Liver (tissue), 3 donors: ENCODE data around the gene MPP3.
"Not testable (repeated sequence)": the region's sequence is repeated elsewhere in the genome, so short reads cannot be mapped to it uniquely, and the experiment has no call there.

Experiments
- EGR1 ChIP-seq, 2 donors: IDR thresholded peaks; 2 replicates each; pipeline ENCODE4 v1.6.1; 2016 to 2018; ENCODE audit warnings: antibody characterized with exemption in 2 of 2, low read depth in 2 of 2
- FOXA2 ChIP-seq: IDR thresholded peaks from 2 replicates; pipeline ENCODE4 v1.6.1; 2016; ENCODE audit warnings: antibody characterized with exemption
- HNF4G ChIP-seq: IDR thresholded peaks from 2 replicates; pipeline ENCODE4 v1.6.1; 2016; ENCODE audit warnings: antibody characterized with exemption
- JUND ChIP-seq, 2 donors: IDR thresholded peaks; 2 replicates each; pipeline ENCODE4 v1.6.1; 2016; ENCODE audit warnings: antibody characterized with exemption in 2 of 2
- MAX ChIP-seq: IDR thresholded peaks from 2 replicates; pipeline ENCODE4 v1.6.1; 2016; ENCODE audit warnings: antibody characterized with exemption
- RAD21 ChIP-seq, 2 donors: IDR thresholded peaks; 2 replicates each; pipeline ENCODE4 v1.6.1; 2016; ENCODE audit warnings: antibody characterized with exemption in 2 of 2, mild to moderate bottlenecking in 2 of 2
- SP1 ChIP-seq: IDR thresholded peaks from 2 replicates; pipeline ENCODE4 v1.6.1; 2018; ENCODE audit warnings: antibody characterized with exemption, mild to moderate bottlenecking
- TAF1 ChIP-seq: conservative IDR thresholded peaks from 2 replicates; pipeline ENCODE4 v1.6.1; 2016; ENCODE audit warnings: antibody characterized with exemption, mild to moderate bottlenecking
- YY1 ChIP-seq: IDR thresholded peaks from 2 replicates; pipeline ENCODE4 v1.6.1; 2016; ENCODE audit warnings: antibody characterized with exemption, mild to moderate bottlenecking
- ZBTB33 ChIP-seq: IDR thresholded peaks from 2 replicates; pipeline ENCODE4 v1.6.1; 2016; ENCODE audit warnings: antibody characterized with exemption
- TF ChIP-seq, protein P1 (sequence below): fragments of 150-350 bp; IDR thresholded peaks from 2 replicates; pipeline ENCODE4 v1.5.1; 2017; ENCODE audit warnings: improper control_type of control experiment, low read depth, low read length; ENCODE audit not compliant: missing input control
- donor health status: healthy.
- donor health status: healthy.

DNA sequence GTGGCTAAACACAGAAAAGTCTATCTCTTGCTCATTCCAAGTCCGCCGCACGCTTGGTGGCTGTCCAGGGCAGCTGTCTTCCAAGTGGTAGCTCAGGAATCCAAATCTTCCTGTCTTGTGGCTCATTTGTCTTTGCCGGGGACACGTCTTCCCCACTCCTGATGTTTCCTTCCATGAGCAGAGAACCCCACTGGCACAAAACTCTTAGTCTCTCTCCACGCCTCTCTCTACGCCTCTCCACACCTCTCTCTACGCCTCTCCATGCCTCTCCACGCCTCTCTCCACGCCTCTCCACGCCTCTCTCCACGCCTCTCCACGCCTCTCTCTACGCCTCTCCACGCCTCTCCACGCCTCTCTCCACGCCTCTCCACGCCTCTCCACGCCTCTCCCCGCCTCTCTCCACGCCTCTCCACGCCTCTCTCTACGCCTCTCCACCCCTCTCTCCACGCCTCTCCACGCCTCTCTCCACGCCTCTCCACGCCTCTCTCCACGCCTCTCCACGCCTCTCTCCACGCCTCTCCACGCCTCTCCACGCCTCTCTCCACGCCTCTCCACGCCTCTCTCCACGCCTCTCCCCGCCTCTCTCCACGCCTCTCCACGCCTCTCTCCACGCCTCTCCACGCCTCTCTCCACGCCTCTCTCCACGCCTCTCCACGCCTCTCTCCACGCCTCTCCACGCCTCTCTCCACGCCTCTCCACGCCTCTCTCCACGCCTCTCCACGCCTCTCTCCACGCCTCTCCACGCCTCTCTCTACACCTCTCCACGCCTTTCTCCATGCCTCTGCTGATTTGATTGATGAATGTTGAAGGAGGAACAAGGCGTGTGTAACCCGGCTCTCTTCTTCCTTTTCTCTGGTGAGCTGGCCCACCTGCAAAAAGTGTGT, 9.4 kb upstream of the MPP3 start:
- not testable (repeated sequence) for TF ChIP-seq ZBTB33; JUND (IDR thresholded peaks at IDR 0.05); SP1; MAX; TAF1; YY1; HNF4G; RAD21 (IDR thresholded peaks at IDR 0.05); EGR1 (IDR thresholded peaks at IDR 0.05; ENCODE audit: low read depth in 2 of 2); FOXA2
- TF ChIP-seq, protein P1, sequence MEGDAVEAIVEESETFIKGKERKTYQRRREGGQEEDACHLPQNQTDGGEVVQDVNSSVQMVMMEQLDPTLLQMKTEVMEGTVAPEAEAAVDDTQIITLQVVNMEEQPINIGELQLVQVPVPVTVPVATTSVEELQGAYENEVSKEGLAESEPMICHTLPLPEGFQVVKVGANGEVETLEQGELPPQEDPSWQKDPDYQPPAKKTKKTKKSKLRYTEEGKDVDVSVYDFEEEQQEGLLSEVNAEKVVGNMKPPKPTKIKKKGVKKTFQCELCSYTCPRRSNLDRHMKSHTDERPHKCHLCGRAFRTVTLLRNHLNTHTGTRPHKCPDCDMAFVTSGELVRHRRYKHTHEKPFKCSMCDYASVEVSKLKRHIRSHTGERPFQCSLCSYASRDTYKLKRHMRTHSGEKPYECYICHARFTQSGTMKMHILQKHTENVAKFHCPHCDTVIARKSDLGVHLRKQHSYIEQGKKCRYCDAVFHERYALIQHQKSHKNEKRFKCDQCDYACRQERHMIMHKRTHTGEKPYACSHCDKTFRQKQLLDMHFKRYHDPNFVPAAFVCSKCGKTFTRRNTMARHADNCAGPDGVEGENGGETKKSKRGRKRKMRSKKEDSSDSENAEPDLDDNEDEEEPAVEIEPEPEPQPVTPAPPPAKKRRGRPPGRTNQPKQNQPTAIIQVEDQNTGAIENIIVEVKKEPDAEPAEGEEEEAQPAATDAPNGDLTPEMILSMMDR: not testable (repeated sequence)
